Parathyroid adenoma (tissue), 2 donors: ENCODE results near the gene CLCN2.

Source experiments
- H2AFZ ChIP-seq: fragments of 300-600 bp; sonication (generic); one replicate; pipeline ENCODE4 v1.7.0; 2017; ENCODE audit warnings: antibody characterized with exemption, mild to moderate bottlenecking
- H3K27ac ChIP-seq: fragments of 300-600 bp; sonication (generic); one replicate; pipeline ENCODE4 v1.7.0; 2017
- H3K27me3 ChIP-seq: fragments of 300-600 bp; sonication (generic); one replicate; pipeline ENCODE4 v1.7.0; 2017; ENCODE audit warnings: low read length; ENCODE audit not compliant: control insufficient read depth, insufficient read depth
- H3K36me3 ChIP-seq: fragments of 300-600 bp; sonication (generic); one replicate; pipeline ENCODE4 v1.7.0; 2017; ENCODE audit warnings: low read length; ENCODE audit not compliant: control insufficient read depth, insufficient read depth
- H3K4me1 ChIP-seq: fragments of 300-600 bp; sonication (generic); one replicate; pipeline ENCODE4 v1.7.0; 2017; ENCODE audit warnings: control low read depth
- H3K4me2 ChIP-seq: fragments of 300-600 bp; sonication (generic); one replicate; pipeline ENCODE4 v1.7.0; 2017; ENCODE audit warnings: low read length
- H3K4me3 ChIP-seq: fragments of 300-600 bp; sonication (generic); one replicate; pipeline ENCODE4 v1.7.0; 2017; ENCODE audit warnings: low read depth, low read length
- H3K79me2 ChIP-seq: fragments of 300-600 bp; sonication (generic); one replicate; pipeline ENCODE4 v1.7.0; 2017; ENCODE audit warnings: control low read depth
- H3K9ac ChIP-seq: fragments of 300-600 bp; sonication (generic); one replicate; pipeline ENCODE4 v1.7.0; 2017; ENCODE audit warnings: mild to moderate bottlenecking
- H3K9me3 ChIP-seq: fragments of 300-600 bp; sonication (generic); one replicate; pipeline ENCODE4 v1.7.0; 2017; ENCODE audit warnings: low read length; ENCODE audit not compliant: control insufficient read depth
- TF ChIP-seq, protein P1 (sequence below): fragments of 300-600 bp; sonication (generic); IDR thresholded peaks from one replicate; pipeline ENCODE4 v1.7.0; 2017; ENCODE audit warnings: antibody characterized with exemption, mild to moderate bottlenecking
- donor health status: primary hyperparathyroidism.

CLCN2 gene

GRCh38 chr3:184332370-184333090 lies 28.9 kb downstream of the CLCN2 start:
- Histone ChIP-seq H3K4me1 (peaks cover 17% of the 10 kb centered on the region), H3K9ac (no peak overlapping the region), H3K36me3 (no peaks in the 10 kb centered on the region), H3K4me3 (no peak overlapping the region), H3K27ac (peak overlapping the region; percentile 61), H3K9me3 (no peaks in the 10 kb centered on the region), H3K27me3 (no peaks in the 10 kb centered on the region), H3K4me2 (no peak overlapping the region), H3K79me2 (peaks cover 4% of the 10 kb centered on the region), H2AFZ (no peak overlapping the region)
- TF ChIP-seq, protein P1, sequence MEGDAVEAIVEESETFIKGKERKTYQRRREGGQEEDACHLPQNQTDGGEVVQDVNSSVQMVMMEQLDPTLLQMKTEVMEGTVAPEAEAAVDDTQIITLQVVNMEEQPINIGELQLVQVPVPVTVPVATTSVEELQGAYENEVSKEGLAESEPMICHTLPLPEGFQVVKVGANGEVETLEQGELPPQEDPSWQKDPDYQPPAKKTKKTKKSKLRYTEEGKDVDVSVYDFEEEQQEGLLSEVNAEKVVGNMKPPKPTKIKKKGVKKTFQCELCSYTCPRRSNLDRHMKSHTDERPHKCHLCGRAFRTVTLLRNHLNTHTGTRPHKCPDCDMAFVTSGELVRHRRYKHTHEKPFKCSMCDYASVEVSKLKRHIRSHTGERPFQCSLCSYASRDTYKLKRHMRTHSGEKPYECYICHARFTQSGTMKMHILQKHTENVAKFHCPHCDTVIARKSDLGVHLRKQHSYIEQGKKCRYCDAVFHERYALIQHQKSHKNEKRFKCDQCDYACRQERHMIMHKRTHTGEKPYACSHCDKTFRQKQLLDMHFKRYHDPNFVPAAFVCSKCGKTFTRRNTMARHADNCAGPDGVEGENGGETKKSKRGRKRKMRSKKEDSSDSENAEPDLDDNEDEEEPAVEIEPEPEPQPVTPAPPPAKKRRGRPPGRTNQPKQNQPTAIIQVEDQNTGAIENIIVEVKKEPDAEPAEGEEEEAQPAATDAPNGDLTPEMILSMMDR, result no peak

DNA sequence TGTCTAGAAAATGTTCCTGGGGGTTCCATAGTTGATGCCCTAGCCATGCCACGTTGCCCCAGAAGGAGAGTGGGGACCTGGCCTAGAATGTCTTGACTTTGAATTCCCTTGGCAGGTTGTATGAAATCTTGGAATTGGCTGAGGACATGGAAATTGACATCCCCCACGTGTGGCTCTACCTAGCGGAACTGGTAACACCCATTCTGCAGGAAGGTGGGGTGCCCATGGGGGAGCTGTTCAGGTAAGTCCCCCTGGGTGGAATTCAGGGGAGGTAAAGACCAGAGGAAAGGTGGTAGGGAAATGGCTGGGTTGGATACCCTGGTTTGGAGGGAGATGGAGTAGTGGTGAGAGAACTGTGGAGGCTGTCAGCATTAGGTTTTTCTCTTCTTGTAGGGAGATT lies 32.9 kb downstream of the CLCN2 start:
- Histone ChIP-seq H3K79me2 (peaks cover 13% of the 10 kb centered on the region), H3K36me3 (no peaks in the 10 kb centered on the region), H3K9me3 (no peaks in the 10 kb centered on the region), H2AFZ (no peak overlapping the region), H3K4me1 (peaks cover 10% of the 10 kb centered on the region), H3K27me3 (no peaks in the 10 kb centered on the region), H3K4me2 (no peak overlapping the region), H3K9ac (no peak overlapping the region), H3K27ac (no peak overlapping the region), H3K4me3 (no peak overlapping the region)
- TF ChIP-seq, protein P1, result no peak

GRCh38 chr3:184327171-184327570 lies 34.2 kb downstream of the CLCN2 start:
- H3K27ac ChIP-seq, result no peak overlapping the region
- H3K4me1 ChIP-seq, result peaks cover 19% of the 10 kb centered on the region
- no peaks in the 10 kb centered on the region for H3K36me3 ChIP-seq
- no peak overlapping the region for H3K9ac ChIP-seq
- no peak overlapping the region for H3K4me3 ChIP-seq
- H3K27me3 ChIP-seq, result no peaks in the 10 kb centered on the region
- peaks cover 13% of the 10 kb centered on the region for H3K79me2 ChIP-seq
- no peaks in the 10 kb centered on the region for H3K9me3 ChIP-seq
- no peak overlapping the region for H2AFZ ChIP-seq
- TF ChIP-seq, protein P1, result no peak
- no peak overlapping the region for H3K4me2 ChIP-seq

DNA sequence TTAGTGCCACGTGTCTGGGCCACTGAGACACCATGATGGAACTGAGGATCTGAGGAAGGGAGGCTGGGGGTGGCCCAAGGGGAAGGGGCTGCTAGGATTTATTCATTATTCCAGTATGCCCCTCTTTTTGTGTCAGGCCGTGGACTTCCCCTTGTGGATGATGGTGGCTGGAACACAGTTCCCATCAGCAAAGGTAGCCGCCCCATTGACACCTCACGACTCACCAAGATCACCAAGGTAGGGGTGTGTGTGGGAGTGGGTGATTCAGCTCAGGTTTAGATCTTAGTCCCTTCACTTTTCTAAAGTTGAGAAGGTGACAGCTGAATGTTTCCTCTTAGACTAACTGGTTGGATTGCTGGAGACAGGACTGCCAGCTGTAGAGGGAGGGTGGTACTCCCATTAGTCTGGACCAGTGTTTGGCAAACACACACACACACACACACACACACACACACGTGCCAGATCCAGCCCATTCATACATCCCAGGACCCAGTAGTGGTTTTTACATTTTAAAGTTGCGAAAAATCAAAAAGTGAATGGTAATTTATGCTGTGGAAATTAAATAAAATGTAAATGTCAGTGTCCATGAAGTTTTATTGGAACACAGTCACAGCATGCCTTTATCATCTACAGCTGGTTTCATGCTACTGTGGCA lies 35.6 kb downstream of the CLCN2 start:
- Histone ChIP-seq H3K4me1 (peaks cover 25% of the 10 kb centered on the region), H3K79me2 (peaks cover 13% of the 10 kb centered on the region), H3K27me3 (no peaks in the 10 kb centered on the region), H3K9ac (no peak overlapping the region), H3K36me3 (no peaks in the 10 kb centered on the region), H3K4me2 (no peak overlapping the region), H2AFZ (no peak overlapping the region), H3K27ac (no peak overlapping the region), H3K9me3 (no peaks in the 10 kb centered on the region), H3K4me3 (no peak overlapping the region)
- TF ChIP-seq, protein P1, result no peak
